Stimulated activated CD8-positive, alpha-beta memory T cell treated with anti-CD3 and anti-CD28 coated beads, Interleukin-15, amount 100 ng/mL, for 24 hours (primary cell): ENCODE results near the gene OR2M3.
"Not testable (repeated sequence)": the region's sequence is repeated elsewhere in the genome, so short reads cannot be mapped to it uniquely, and the experiment has no call there.

Experiments used
- DNase-seq: peaks from one replicate; pipeline ENCODE4 v3.0.0-alpha.2; 2020; ENCODE audit warnings: low read depth

OR2M3 gene

GRCh38 chr1:248196965-248197364 is at the start of gene OR2M3:
OR2M3 (plus strand) TSS chr1:248197265; CDS start chr1:248203068, 5,803 bp downstream.
- no peak for DNase-seq

- no peak for DNase-seq
Measured at GRCh38 chr1:248152056-248152827, 44.8 kb upstream of the OR2M3 start.

DNA sequence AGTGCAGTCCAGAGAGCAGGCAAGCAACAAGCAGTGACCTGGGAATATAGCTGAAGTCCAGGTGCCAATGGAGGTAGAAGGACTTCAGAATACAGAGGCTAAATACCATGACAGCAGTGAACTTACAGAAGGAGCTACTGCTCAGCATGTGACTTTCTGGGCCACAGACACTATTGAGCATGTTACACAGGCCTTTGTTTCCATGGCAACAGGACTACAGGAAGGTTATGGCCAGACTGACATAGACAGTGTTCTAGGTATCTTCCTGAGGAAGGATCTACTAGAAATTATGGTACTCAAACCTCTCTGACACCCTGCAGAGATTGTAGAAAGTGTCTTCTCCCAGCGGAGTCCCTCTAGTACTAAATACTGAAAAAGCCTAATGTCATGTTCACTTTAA is 41.1 kb upstream of the OR2M3 start:
- no peak for DNase-seq

- no peak for DNase-seq
Measured at GRCh38 chr1:248158758-248159157, 38.3 kb upstream of the OR2M3 start.

DNA sequence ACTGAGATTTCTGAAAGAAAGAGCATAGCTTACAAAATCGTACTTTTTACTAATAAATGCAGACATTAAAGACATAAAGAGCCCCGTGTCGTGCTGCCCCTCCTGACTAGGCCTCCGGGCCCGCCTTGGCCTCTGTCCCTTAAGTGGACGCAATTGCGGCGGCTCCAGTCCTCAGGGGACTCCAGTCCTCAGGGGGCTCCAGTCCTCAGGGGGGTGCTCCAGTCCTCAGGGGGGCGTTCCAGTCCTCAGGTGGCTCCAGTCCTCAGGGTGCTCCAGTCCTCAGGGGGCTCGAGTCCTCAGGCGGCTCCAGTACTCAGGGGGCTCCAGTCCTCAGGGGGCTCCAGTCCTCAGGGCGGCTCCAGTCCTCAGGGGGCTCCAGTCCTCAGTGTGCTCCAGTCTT is 33.0 kb upstream of the OR2M3 start:
- no peak for DNase-seq

GRCh38 chr1:248165186-248165585 is 31.9 kb upstream of the OR2M3 start:
- DNase-seq = no peak

DNA sequence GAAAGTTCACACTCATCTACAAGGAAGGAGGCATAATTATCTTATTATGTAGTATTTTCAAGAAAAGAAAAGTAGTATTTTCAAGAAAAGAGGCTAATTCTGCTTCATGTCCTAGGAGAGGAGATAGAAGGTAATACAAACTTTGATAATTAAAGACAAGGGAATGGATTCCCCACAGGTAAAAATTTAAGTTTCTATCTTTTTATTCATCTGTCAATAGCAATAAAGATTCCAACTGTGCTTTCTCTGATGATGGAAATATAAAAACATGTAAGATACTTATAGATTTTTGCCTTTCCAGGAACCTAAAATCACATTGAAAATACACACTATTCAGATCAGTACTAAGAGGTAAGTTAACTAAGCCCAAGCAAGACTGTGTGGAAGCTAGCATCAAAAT is 22.5 kb upstream of the OR2M3 start, which contains the start of gene OR2M2:
OR2M2 (plus strand) TSS at position 301 of the 400 bp plus-strand sequence. CDS start 5,165 bp downstream, outside the sequence.
- no peak for DNase-seq

DNA sequence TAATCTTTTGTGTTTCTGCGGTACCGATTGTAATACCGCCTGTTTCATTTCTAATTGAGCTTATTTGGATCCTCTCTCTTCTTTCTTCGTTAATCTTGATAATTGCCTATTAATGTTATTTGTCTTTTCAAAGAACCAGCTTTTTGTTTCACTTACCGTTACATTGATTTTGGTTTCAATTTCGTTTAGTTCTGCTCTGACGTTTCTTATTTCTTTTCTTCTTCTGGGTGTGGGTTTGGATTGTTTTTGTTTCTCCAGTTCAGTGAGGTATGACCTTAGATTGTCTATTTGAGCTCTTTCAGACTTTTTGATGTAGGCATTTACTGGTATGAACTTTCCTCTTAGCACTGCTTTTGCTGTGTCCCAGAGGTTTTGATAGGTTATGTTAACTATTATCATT is 13.1 kb upstream of the OR2M3 start:
- DNase-seq = no peak

- no peak for DNase-seq
Measured at GRCh38 chr1:248187363-248187762, 9.7 kb upstream of the OR2M3 start.

- DNase-seq = no peak
Measured at GRCh38 chr1:248189026-248189425, 8.0 kb upstream of the OR2M3 start.

GRCh38 chr1:248194117-248194516 is 2.9 kb upstream of the OR2M3 start:
- DNase-seq = no peak

DNA sequence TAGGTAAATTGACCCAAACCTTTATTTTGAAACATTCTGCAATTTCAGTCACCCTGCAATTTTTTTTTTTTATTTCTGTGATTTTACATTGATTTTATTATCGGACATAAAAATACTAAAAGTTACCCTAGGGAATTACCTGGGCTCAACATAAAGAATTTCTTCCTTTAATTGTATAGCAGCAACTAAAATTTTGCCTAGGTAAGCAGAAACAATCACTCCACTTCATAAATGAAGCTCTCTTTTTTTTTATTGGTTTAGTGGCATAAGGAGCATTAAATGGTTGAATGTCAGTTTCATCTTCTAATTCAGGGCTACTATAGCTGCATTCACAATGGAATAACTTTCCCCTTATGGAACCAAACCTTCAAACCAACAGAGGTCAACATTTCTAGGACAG is 18.8 kb downstream of the OR2M3 start:
- DNase-seq = no peak

- no peak for DNase-seq
Measured at GRCh38 chr1:248225537-248225936, 28.5 kb downstream of the OR2M3 start.

DNA sequence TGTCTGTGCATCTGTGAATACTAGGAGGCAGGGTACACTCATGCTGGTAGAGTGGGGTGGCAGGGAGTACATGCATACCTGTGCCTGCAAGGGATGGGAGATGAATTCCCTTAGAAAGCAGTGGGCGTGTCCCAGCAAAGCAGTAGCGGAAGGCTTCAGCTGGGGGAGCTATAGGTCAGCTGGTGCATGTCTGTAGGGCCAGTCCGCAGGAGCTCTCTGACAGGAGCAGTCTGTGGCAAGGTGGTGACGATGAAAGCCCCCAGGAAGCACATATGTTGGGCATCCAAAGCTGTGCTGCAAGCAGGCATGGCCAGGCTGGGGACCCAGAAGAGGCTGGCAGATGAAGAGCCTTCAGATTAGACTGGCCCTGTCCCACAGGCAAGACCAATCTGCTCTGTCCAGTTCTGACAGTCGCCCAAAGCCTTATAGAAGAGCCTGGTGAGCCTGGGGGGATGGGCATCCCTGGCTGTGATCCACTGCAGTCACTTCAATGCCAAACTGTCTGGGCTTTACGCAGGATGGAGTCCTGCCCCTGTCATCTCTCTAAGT is 32.4 kb downstream of the OR2M3 start:
- DNase-seq = no peak

GRCh38 chr1:248231117-248231516 is 34.1 kb downstream of the OR2M3 start, which contains the start of gene OR2M4:
OR2M4 (plus strand) TSS chr1:248231417; CDS start chr1:248238929, 7,512 bp downstream.
- no peak for DNase-seq

DNA sequence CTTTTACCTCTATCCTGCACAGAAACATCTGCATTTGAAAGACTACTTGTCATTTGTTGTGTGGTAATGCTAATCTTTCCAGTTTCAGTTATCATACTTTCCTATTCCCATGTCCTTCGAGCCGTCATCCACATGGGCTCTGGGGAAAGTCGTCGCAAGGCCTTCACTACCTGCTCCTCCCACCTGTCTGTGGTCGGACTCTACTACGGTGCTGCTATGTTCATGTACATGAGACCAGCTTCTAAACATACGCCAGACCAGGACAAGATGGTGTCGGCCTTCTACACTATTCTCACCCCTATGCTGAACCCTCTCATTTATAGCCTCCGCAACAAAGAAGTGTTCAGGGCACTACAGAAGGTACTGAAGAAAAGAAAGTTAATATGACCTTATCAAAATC is 42.4 kb downstream of the OR2M3 start:
- no peak for DNase-seq

DNA sequence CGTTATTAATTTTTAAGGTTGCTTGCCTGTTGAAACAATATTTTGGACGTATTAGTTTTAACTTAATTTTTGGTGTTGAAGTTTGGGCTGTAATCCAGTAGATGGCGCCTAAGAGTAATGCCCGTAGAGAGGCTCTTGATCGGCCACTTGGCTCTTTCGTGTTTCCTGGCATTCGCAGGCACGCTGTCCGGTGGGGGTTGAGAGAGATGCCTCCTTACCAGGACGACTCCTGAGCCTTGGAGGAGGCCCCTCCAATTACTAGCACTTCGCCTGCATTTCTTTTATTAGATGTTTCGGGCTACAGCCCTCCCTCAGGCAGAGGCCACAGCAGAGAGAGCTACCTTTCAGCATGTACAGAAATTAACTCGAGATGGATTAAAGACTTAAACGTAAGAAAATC is 46.1 kb downstream of the OR2M3 start:
- DNase-seq = no peak

GRCh38 chr1:248259309-248259708 is 62.2 kb downstream of the OR2M3 start:
- not testable (repeated sequence) for DNase-seq
